ENCODE results near the gene TBC1D1.

- TF ChIP-seq CTCF (conservative IDR thresholded peaks at IDR 0.05), result no peak
- TF ChIP-seq ZFX (IDR thresholded peaks at IDR 0.05), result no peak
Measured at GRCh38 chr4:38102957-38103588, 212.2 kb downstream of the TBC1D1 start.
